SK-N-DZ (cell line): ENCODE results near the gene YBX2.
"Not testable (repeated sequence)": the region's sequence is repeated elsewhere in the genome, so short reads cannot be mapped to it uniquely, and the experiment has no call there.

ENCODE experiments used
- DNase-seq: peaks from one replicate; pipeline ENCODE4 v3.0.0-alpha.2; 2015; ENCODE audit warnings: low spot score
- small RNA-seq, 2 experiments: library from RNA; depleted of rRNA; stranded (forward); fragments of <200 nt; gene quantifications; one replicate each; pipeline ENCODE3, GENCODE V24; 2014

Gene YBX2

GRCh38 chr17:7246779-7247178, 47.7 kb downstream of the YBX2 start:
- no peak for DNase-seq

GRCh38 chr17:7243838-7244237, 50.6 kb downstream of the YBX2 start:
- DNase-seq, result not testable (repeated sequence)

GRCh38 chr17:7243453-7243729, 51.0 kb downstream of the YBX2 start:
- no peak for DNase-seq

- peak; percentile 98 for DNase-seq
Measured at GRCh38 chr17:7242717-7243452, 51.6 kb downstream of the YBX2 start.

GRCh38 chr17:7241783-7242716, 52.4 kb downstream of the YBX2 start, which contains the start of gene GABARAP:
Gene GABARAP (minus strand): TSS chr17:7242449. CDS start chr17:7242330, 119 bp downstream.
- DNase-seq, result peak; percentile 91

GRCh38 chr17:7241090-7241733, 53.2 kb downstream of the YBX2 start:
- no peak for DNase-seq

- no peak for DNase-seq
Measured at GRCh38 chr17:7240375-7240774, 54.1 kb downstream of the YBX2 start.

- peak; percentile 100 for DNase-seq
Measured at GRCh38 chr17:7239091-7240027, 55.1 kb downstream of the YBX2 start, which contains the start of gene PHF23. Gene PHF23 (minus strand): TSS chr17:7239457. CDS start chr17:7239279, 178 bp downstream.

- DNase-seq, result no peak
Measured at GRCh38 chr17:7238420-7239090, 55.9 kb downstream of the YBX2 start.

Small RNAs within 50 kb of the gene (small RNA-seq; reads per million reads assigned to genes)
- 0 reads per million in 2 experiments for gene AC026954.2
- gene RF00019, result 0 reads per million in 2 experiments
